Gastrocnemius medialis (tissue), 4 donors: ENCODE measurements around the gene TACR1. TPM values are rescaled to one million over a fixed set of nuclear protein-coding genes. Genes with fewer than 3 reads are reported as not detected.

Source experiments
- ATAC-seq, 2 donors: fragments of 150-250 bp; one replicate each; pipeline ENCODE4 v1.9.1; 2016
- DNase-seq, 2 donors: peaks; one replicate each; pipeline ENCODE4 v3.0.0-alpha.2; 2019
- H3K27ac ChIP-seq, 4 donors: fragments of 200-600 bp; sonication (generic); 1 replicate in 1 of 4; 2 replicates in 3 of 4; pipeline ENCODE4 v1.5.1; 2016 to 2018; ENCODE audit warnings: mild to moderate bottlenecking in 2 of 4, moderate library complexity in 1 of 4
- H3K27me3 ChIP-seq, 3 donors: fragments of 200-600 bp; sonication (generic) in 2 of 3; 1 replicate in 1 of 3; 2 replicates in 2 of 3; pipeline versions ENCODE4 v1.5.1 to v1.6.0; 2016 to 2019; ENCODE audit warnings: mild to moderate bottlenecking in 1 of 3, moderate library complexity in 1 of 3
- H3K36me3 ChIP-seq, 2 donors: fragments of 200-600 bp; sonication (generic) in 1 of 2; one replicate each; pipeline ENCODE4 v1.5.1; 2017 to 2018
- H3K4me1 ChIP-seq, 2 donors: fragments of 200-600 bp; sonication (generic) in 1 of 2; one replicate each; pipeline ENCODE4 v1.5.1; 2016 to 2017; ENCODE audit warnings: mild to moderate bottlenecking in 2 of 2
- H3K4me3 ChIP-seq, 4 donors: fragments of 200-600 bp; sonication (generic) in 3 of 4; 1 replicate in 1 of 4; 2 replicates in 3 of 4; pipeline ENCODE4 v1.5.1; 2016 to 2019; ENCODE audit warnings: mild to moderate bottlenecking in 2 of 4
- H3K9me3 ChIP-seq, 3 donors: fragments of 200-600 bp; sonication (generic) in 2 of 3; 1 replicate in 1 of 3; 2 replicates in 2 of 3; pipeline ENCODE4 v1.5.1; 2016 to 2019
- CTCF ChIP-seq, 5 experiments: fragments of 450-650 bp in 3 of 5; fragments of 200-600 bp in 2 of 5; sonication (generic) in 2 of 5; IDR thresholded peaks in 4 of 5; conservative IDR thresholded peaks in 1 of 5; 1 replicate in 4 of 5; 2 replicates in 1 of 5; pipeline ENCODE4 v1.5.1; 2016 to 2019; ENCODE audit warnings: antibody characterized with exemption in 5 of 5, mild to moderate bottlenecking in 3 of 5, moderate library complexity in 3 of 5
- POLR2A ChIP-seq, 2 donors: fragments of 450-650 bp; IDR thresholded peaks; one replicate each; pipeline ENCODE4 v1.6.1; 2017; ENCODE audit warnings: antibody characterized with exemption in 2 of 2, mild to moderate bottlenecking in 2 of 2, moderate library complexity in 2 of 2
- in situ Hi-C, 4 donors: fragments of 200-750 bp; cut with MboI; loops; one replicate each; pipeline versions ENCODE4 v1.15.0 to v1.8.0; 2017; ENCODE audit warnings: low sequenced_read_pairs in 4 of 4
- intact Hi-C: fragments of 100-400 bp; cut with DNase I; formaldehyde crosslinking; loops from one replicate; pipeline ENCODE4 v1.15.1; 2023; ENCODE audit warnings: low total_unique reads
- total RNA-seq, 4 donors: library from RNA; depleted of rRNA; stranded (reverse); fragments of >200 nt; gene quantifications; one replicate each; pipeline versions ENCODE4 v1.1.0 to v1.2.3, GENCODE V29; 2016

Gene TACR1
- total RNA-seq, 4 donors from 2014 or later, result 0.07 to 0.42 (median 0.19) TPM

- in situ Hi-C loops (no loop called here), intact Hi-C loops (no loop called here)
- H3K27me3 ChIP-seq, result no peaks in the 10 kb centered on the region
- no peak overlapping the region for H3K4me3 ChIP-seq
- no peaks in the 10 kb centered on the region for H3K9me3 ChIP-seq
- no peak for ATAC-seq
- no peak for TF ChIP-seq POLR2A (IDR thresholded peaks at IDR 0.05)
- no peak for TF ChIP-seq CTCF (IDR thresholded peaks at IDR 0.05 in 4 of 5, conservative IDR thresholded peaks at IDR 0.05 in 1 of 5)
- no peak overlapping the region for H3K27ac ChIP-seq
- DNase-seq, result no peak
- H3K36me3 ChIP-seq, result no peaks in the 10 kb centered on the region
- no peaks in the 10 kb centered on the region for H3K4me1 ChIP-seq
Observed at GRCh38 chr2:75238670-75239330, 39.5 kb upstream of the TACR1 start.

- intact Hi-C loops (no loop called here), in situ Hi-C loops (no loop called here)
- ATAC-seq (no peak), DNase-seq (no peak)
- TF ChIP-seq CTCF (IDR thresholded peaks at IDR 0.05 in 4 of 5, conservative IDR thresholded peaks at IDR 0.05 in 1 of 5), result no peak
- no peak for TF ChIP-seq POLR2A (IDR thresholded peaks at IDR 0.05)
- no peaks in the 10 kb centered on the region for H3K9me3 ChIP-seq
- no peaks in the 10 kb centered on the region for H3K36me3 ChIP-seq
- H3K27me3 ChIP-seq, result no peaks in the 10 kb centered on the region
- H3K27ac ChIP-seq, result no peak overlapping the region
- H3K4me1 ChIP-seq, result no peaks in the 10 kb centered on the region
- H3K4me3 ChIP-seq, result no peak overlapping the region
Observed at GRCh38 chr2:75237296-75237695, 38.0 kb upstream of the TACR1 start.

GRCh38 chr2:75233965-75234364 is 34.6 kb upstream of the TACR1 start:
- Histone ChIP-seq H3K4me3 (no peak overlapping the region), H3K9me3 (no peaks in the 10 kb centered on the region), H3K27ac (no peak overlapping the region), H3K4me1 (no peaks in the 10 kb centered on the region), H3K36me3 (no peaks in the 10 kb centered on the region), H3K27me3 (no peaks in the 10 kb centered on the region)
- no peak for DNase-seq
- in situ Hi-C loops, result no loop called here
- ATAC-seq, result no peak
- TF ChIP-seq CTCF (IDR thresholded peaks at IDR 0.05 in 4 of 5, conservative IDR thresholded peaks at IDR 0.05 in 1 of 5) (no peak), POLR2A (IDR thresholded peaks at IDR 0.05) (no peak)
- intact Hi-C loops, result no loop called here

- Histone ChIP-seq H3K9me3 (no peaks in the 10 kb centered on the region), H3K4me3 (no peak overlapping the region), H3K36me3 (no peaks in the 10 kb centered on the region), H3K4me1 (no peaks in the 10 kb centered on the region), H3K27ac (no peak overlapping the region), H3K27me3 (no peaks in the 10 kb centered on the region)
- ATAC-seq (no peak), DNase-seq (no peak)
- intact Hi-C loops, result no loop called here
- in situ Hi-C loops, result no loop called here
- no peak for TF ChIP-seq POLR2A (IDR thresholded peaks at IDR 0.05)
- no peak for TF ChIP-seq CTCF (IDR thresholded peaks at IDR 0.05 in 4 of 5, conservative IDR thresholded peaks at IDR 0.05 in 1 of 5)
Observed at GRCh38 chr2:75226617-75227016, 27.3 kb upstream of the TACR1 start.

- no peaks in the 10 kb centered on the region for H3K27me3 ChIP-seq
- H3K4me3 ChIP-seq, result no peak overlapping the region
- in situ Hi-C loops (no loop called here), intact Hi-C loops (no loop called here)
- TF ChIP-seq POLR2A (IDR thresholded peaks at IDR 0.05) (no peak), CTCF (IDR thresholded peaks at IDR 0.05 in 4 of 5, conservative IDR thresholded peaks at IDR 0.05 in 1 of 5) (no peak)
- H3K36me3 ChIP-seq, result no peaks in the 10 kb centered on the region
- no peaks in the 10 kb centered on the region for H3K4me1 ChIP-seq
- no peak for ATAC-seq
- H3K27ac ChIP-seq, result no peak overlapping the region
- H3K9me3 ChIP-seq, result no peaks in the 10 kb centered on the region
- no peak for DNase-seq
Observed at GRCh38 chr2:75226099-75226498, 26.8 kb upstream of the TACR1 start.
